ENCODE results near the gene TMTC2.

GRCh38 chr12:83003026-83003425, 316.3 kb downstream of the TMTC2 start:
- no peak for TF ChIP-seq CTCF (IDR thresholded peaks at IDR 0.05; ENCODE audit: insufficient read depth, low read length, poor library complexity, severe bottlenecking)
- TF ChIP-seq EZH2phosphoT487 (conservative IDR thresholded peaks at IDR 0.05; ENCODE audit: low read length), result no peak

All from SU-DHL-6 (cell line).